WI38 (cell line): ENCODE data around the gene DIAPH2.

ENCODE experiments used
- H3K4me3 ChIP-seq: 2 replicates; pipeline ENCODE4 v1.5.1; 2011; ENCODE audit warnings: low read depth, mild to moderate bottlenecking, control low read depth, low read length
- CTCF ChIP-seq: IDR thresholded peaks from 2 replicates; pipeline ENCODE4 v1.5.1; 2012; ENCODE audit warnings: low read depth, mild to moderate bottlenecking, control low read depth, low read length

Gene DIAPH2

GRCh38 chrX:96924581-96924980 lies 239.9 kb downstream of the DIAPH2 start:
- no peak for TF ChIP-seq CTCF
- no peak overlapping the region for H3K4me3 ChIP-seq

GRCh38 chrX:96929036-96929435 lies 244.4 kb downstream of the DIAPH2 start:
- H3K4me3 ChIP-seq = no peak overlapping the region
- TF ChIP-seq CTCF = no peak

GRCh38 chrX:96957718-96958117 lies 273.1 kb downstream of the DIAPH2 start:
- H3K4me3 ChIP-seq = no peak overlapping the region
- no peak for TF ChIP-seq CTCF

- no peak for TF ChIP-seq CTCF
- H3K4me3 ChIP-seq = no peak overlapping the region
Observed at GRCh38 chrX:96971812-96972211, 287.2 kb downstream of the DIAPH2 start.

GRCh38 chrX:96978906-96979305 lies 294.3 kb downstream of the DIAPH2 start:
- H3K4me3 ChIP-seq = no peak overlapping the region
- no peak for TF ChIP-seq CTCF

- no peak for TF ChIP-seq CTCF
- H3K4me3 ChIP-seq = no peak overlapping the region
Observed at GRCh38 chrX:96979766-96980165, 295.1 kb downstream of the DIAPH2 start.

GRCh38 chrX:96982161-96982560 lies 297.5 kb downstream of the DIAPH2 start:
- no peak for TF ChIP-seq CTCF
- H3K4me3 ChIP-seq = no peak overlapping the region
